Epithelial cell of prostate (primary cell): ENCODE measurements around the gene ANAPC2.

Source experiments
- DNase-seq: peaks from one replicate; pipeline ENCODE4 v3.0.0-alpha.2; 2011; ENCODE audit warnings: low read depth, low spot score
- H3K27ac ChIP-seq: fragments of 450-650 bp; 2 replicates; pipeline ENCODE4 v1.5.1; 2017; ENCODE audit warnings: mild to moderate bottlenecking

The ANAPC2 gene

GRCh38 chr9:137149363-137149762 lies 39.0 kb downstream of the ANAPC2 start:
- no peak overlapping the region for H3K27ac ChIP-seq
- no peak for DNase-seq

- H3K27ac ChIP-seq: no peak overlapping the region
- DNase-seq: no peak
Measured at GRCh38 chr9:137148661-137149060, 39.7 kb downstream of the ANAPC2 start.

- H3K27ac ChIP-seq: no peak overlapping the region
- no peak for DNase-seq
Measured at GRCh38 chr9:137148242-137148641, 40.1 kb downstream of the ANAPC2 start.

- H3K27ac ChIP-seq: no peak overlapping the region
- no peak for DNase-seq
Measured at GRCh38 chr9:137147793-137148160, 40.6 kb downstream of the ANAPC2 start.

- H3K27ac ChIP-seq: no peak overlapping the region
- DNase-seq: no peak
Measured at GRCh38 chr9:137147091-137147792, 41.1 kb downstream of the ANAPC2 start.

GRCh38 chr9:137146527-137146918 lies 41.8 kb downstream of the ANAPC2 start:
- DNase-seq: no peak
- H3K27ac ChIP-seq: no peak overlapping the region

- H3K27ac ChIP-seq: no peak overlapping the region
- DNase-seq: no peak
Measured at GRCh38 chr9:137145731-137146526, 42.4 kb downstream of the ANAPC2 start.

- no peak overlapping the region for H3K27ac ChIP-seq
- no peak for DNase-seq
Measured at GRCh38 chr9:137143459-137143858, 44.9 kb downstream of the ANAPC2 start.

GRCh38 chr9:137141976-137142936 lies 46.1 kb downstream of the ANAPC2 start:
- H3K27ac ChIP-seq: no peak overlapping the region
- DNase-seq: no peak

GRCh38 chr9:137141050-137141810 lies 47.1 kb downstream of the ANAPC2 start:
- H3K27ac ChIP-seq: no peak overlapping the region
- no peak for DNase-seq

GRCh38 chr9:137140151-137141012 lies 48.0 kb downstream of the ANAPC2 start:
- no peak overlapping the region for H3K27ac ChIP-seq
- DNase-seq: no peak

- H3K27ac ChIP-seq: no peak overlapping the region
- no peak for DNase-seq
Measured at GRCh38 chr9:137139468-137140150, 48.8 kb downstream of the ANAPC2 start.

GRCh38 chr9:137138722-137139467 lies 49.5 kb downstream of the ANAPC2 start, which contains the start of gene GRIN1:
GRIN1 (plus strand) TSS chr9:137139154; CDS start chr9:137139487, 333 bp downstream.
- no peak within 1 kb of the TSS for H3K27ac ChIP-seq
- DNase-seq: no peak

- H3K27ac ChIP-seq: no peak overlapping the region
- no peak for DNase-seq
Measured at GRCh38 chr9:137138058-137138721, 50.2 kb downstream of the ANAPC2 start.

GRCh38 chr9:137136881-137137607 lies 51.3 kb downstream of the ANAPC2 start:
- no peak overlapping the region for H3K27ac ChIP-seq
- no peak for DNase-seq

- DNase-seq: no peak
- H3K27ac ChIP-seq: no peak overlapping the region
Measured at GRCh38 chr9:137136261-137136880, 52.0 kb downstream of the ANAPC2 start.
